GM12878 (cell line): ENCODE measurements around the gene MESP2.

ENCODE experiments used
- EP300 ChIP-seq, 2 experiments: fragments of 150-350 bp in 1 of 2; IDR thresholded peaks; 2 replicates each; pipeline ENCODE4 v1.6.1; 2011 to 2012; ENCODE audit warnings: low read depth in 2 of 2, low read length in 2 of 2, borderline replicate concordance in 1 of 2, improper control_type of control experiment in 1 of 2, inconsistent platforms in 1 of 2; ENCODE audit not compliant: control insufficient read depth in 1 of 2
- ETV6 ChIP-seq, 2 experiments: fragments of 450-650 bp in 1 of 2; IDR thresholded peaks in 1 of 2; conservative IDR thresholded peaks in 1 of 2; 2 replicates each; pipeline ENCODE4 v1.6.1; 2014; ENCODE audit warnings: antibody characterized with exemption in 1 of 2, borderline replicate concordance in 1 of 2, low read depth in 1 of 2, mild to moderate bottlenecking in 1 of 2, moderate library complexity in 1 of 2
- EZH2 ChIP-seq: IDR thresholded peaks from 2 replicates; pipeline ENCODE4 v1.6.1; 2012; ENCODE audit warnings: low read depth, mild to moderate bottlenecking, control low read depth, inconsistent platforms, low read length, borderline replicate concordance; ENCODE audit not compliant: control insufficient read depth
- KLF5 ChIP-seq: fragments of 450-650 bp; IDR thresholded peaks from 2 replicates; pipeline ENCODE4 v1.6.1; 2014; ENCODE audit warnings: mild to moderate bottlenecking; ENCODE audit not compliant: partially characterized antibody
- NR2C2 ChIP-seq: IDR thresholded peaks from 2 replicates; pipeline ENCODE4 v1.6.1; 2011; ENCODE audit warnings: borderline replicate concordance, low read depth; ENCODE audit not compliant: control insufficient read depth, insufficient read length
- NRF1 ChIP-seq: conservative IDR thresholded peaks from 2 replicates; pipeline ENCODE4 v1.6.1; 2011; ENCODE audit warnings: mild to moderate bottlenecking, low read depth, low read length, improper control_type of control experiment
- PML ChIP-seq: IDR thresholded peaks from 2 replicates; pipeline ENCODE4 v1.6.1; 2012; ENCODE audit warnings: low read length, inconsistent platforms
- POLR2A ChIP-seq: IDR thresholded peaks from 2 replicates; pipeline ENCODE4 v1.6.1; 2011; ENCODE audit warnings: low read depth, mild to moderate bottlenecking, low read length
- POLR2AphosphoS5 ChIP-seq: IDR thresholded peaks from 2 replicates; pipeline ENCODE4 v1.6.1; 2011; ENCODE audit warnings: mild to moderate bottlenecking, low read length, inconsistent platforms
- SMAD1 ChIP-seq: fragments of 450-650 bp; IDR thresholded peaks from 2 replicates; pipeline ENCODE4 v1.6.1; 2018; ENCODE audit warnings: mild to moderate bottlenecking, low read depth; ENCODE audit not compliant: partially characterized antibody
- TAF1 ChIP-seq: IDR thresholded peaks from 2 replicates; pipeline ENCODE4 v1.6.1; 2011; ENCODE audit warnings: mild to moderate bottlenecking, low read depth, low read length, borderline replicate concordance
- TF ChIP-seq, protein P1 (sequence below), 3 experiments: IDR thresholded peaks in 2 of 3; conservative IDR thresholded peaks in 1 of 3; 2 replicates each; pipeline ENCODE4 v1.5.1; 2011; ENCODE audit warnings: low read depth in 3 of 3, low read length in 3 of 3, mild to moderate bottlenecking in 3 of 3, control low read depth in 2 of 3, moderate library complexity in 2 of 3, inconsistent platforms in 1 of 3, mixed read lengths in 1 of 3; ENCODE audit not compliant: control insufficient read depth in 2 of 3, insufficient read depth in 1 of 3; ENCODE audit errors: extremely low read depth in 1 of 3
- TF ChIP-seq, protein P2 (sequence below): fragments of 450-650 bp; IDR thresholded peaks from 2 replicates; pipeline ENCODE4 v1.6.1; 2017; ENCODE audit warnings: mild to moderate bottlenecking
- TF ChIP-seq, protein P3 (sequence below): fragments of 450-650 bp; formaldehyde crosslinking; IDR thresholded peaks from 2 replicates; pipeline ENCODE4 v1.4.0; 2020; ENCODE audit warnings: mild to moderate bottlenecking, moderate library complexity

DNA sequence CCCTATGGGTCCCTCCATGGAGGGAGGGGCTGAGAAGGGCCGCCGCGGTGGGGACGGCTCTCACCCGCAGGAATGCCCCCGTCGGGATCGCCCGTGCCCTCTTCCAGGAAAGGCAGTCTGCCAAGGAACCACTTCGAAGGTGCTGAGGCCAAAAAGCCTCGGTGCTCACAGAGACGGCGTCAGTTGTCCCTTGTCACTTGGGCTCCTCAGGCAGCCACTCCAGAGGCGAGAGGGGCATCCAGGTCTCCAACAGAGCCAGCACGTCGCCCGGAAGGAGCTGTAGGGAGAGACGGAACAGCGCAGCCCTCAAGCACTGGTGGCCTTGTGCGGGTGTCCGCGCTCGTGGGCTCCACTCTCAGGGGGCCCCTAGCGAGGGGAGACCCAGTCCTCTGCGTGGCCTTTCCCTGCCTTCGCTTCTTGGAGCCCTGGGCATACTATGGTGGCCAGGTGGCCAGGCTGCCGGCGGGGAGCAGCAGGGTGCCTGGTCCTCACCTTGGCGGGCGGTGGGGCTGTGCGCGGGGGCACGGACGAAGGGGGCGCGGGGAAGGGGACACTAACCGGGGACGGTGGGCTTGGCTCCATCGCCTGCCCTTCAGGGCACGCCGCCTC is 26.1 kb upstream of the MESP2 start:
- no peak for TF ChIP-seq NR2C2
- TF ChIP-seq, protein P1, sequence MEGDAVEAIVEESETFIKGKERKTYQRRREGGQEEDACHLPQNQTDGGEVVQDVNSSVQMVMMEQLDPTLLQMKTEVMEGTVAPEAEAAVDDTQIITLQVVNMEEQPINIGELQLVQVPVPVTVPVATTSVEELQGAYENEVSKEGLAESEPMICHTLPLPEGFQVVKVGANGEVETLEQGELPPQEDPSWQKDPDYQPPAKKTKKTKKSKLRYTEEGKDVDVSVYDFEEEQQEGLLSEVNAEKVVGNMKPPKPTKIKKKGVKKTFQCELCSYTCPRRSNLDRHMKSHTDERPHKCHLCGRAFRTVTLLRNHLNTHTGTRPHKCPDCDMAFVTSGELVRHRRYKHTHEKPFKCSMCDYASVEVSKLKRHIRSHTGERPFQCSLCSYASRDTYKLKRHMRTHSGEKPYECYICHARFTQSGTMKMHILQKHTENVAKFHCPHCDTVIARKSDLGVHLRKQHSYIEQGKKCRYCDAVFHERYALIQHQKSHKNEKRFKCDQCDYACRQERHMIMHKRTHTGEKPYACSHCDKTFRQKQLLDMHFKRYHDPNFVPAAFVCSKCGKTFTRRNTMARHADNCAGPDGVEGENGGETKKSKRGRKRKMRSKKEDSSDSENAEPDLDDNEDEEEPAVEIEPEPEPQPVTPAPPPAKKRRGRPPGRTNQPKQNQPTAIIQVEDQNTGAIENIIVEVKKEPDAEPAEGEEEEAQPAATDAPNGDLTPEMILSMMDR (IDR thresholded peaks at IDR 0.05 in 2 of 3, conservative IDR thresholded peaks at IDR 0.05 in 1 of 3; ENCODE audit: control insufficient read depth in 2 of 3, extremely low read depth in 1 of 3, insufficient read depth in 1 of 3, low read depth in 3 of 3, low read length in 3 of 3): no peak
- no peak for TF ChIP-seq POLR2AphosphoS5
- no peak for TF ChIP-seq TAF1
- TF ChIP-seq POLR2A: no peak
- no peak for TF ChIP-seq SMAD1
- TF ChIP-seq EZH2: no peak
- no peak for TF ChIP-seq NRF1
- TF ChIP-seq EP300 (IDR thresholded peaks at IDR 0.05; ENCODE audit: borderline replicate concordance in 1 of 2, control insufficient read depth in 1 of 2, low read depth in 2 of 2, low read length in 2 of 2): no peak
- TF ChIP-seq, protein P2, sequence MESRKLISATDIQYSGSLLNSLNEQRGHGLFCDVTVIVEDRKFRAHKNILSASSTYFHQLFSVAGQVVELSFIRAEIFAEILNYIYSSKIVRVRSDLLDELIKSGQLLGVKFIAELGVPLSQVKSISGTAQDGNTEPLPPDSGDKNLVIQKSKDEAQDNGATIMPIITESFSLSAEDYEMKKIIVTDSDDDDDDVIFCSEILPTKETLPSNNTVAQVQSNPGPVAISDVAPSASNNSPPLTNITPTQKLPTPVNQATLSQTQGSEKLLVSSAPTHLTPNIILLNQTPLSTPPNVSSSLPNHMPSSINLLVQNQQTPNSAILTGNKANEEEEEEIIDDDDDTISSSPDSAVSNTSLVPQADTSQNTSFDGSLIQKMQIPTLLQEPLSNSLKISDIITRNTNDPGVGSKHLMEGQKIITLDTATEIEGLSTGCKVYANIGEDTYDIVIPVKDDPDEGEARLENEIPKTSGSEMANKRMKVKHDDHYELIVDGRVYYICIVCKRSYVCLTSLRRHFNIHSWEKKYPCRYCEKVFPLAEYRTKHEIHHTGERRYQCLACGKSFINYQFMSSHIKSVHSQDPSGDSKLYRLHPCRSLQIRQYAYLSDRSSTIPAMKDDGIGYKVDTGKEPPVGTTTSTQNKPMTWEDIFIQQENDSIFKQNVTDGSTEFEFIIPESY: no peak
- no peak for TF ChIP-seq PML
- TF ChIP-seq KLF5: no peak
- TF ChIP-seq ETV6 (conservative IDR thresholded peaks at IDR 0.05 in 1 of 2, IDR thresholded peaks at IDR 0.05 in 1 of 2; ENCODE audit: borderline replicate concordance in 1 of 2, low read depth in 1 of 2): no peak
- TF ChIP-seq, protein P3, sequence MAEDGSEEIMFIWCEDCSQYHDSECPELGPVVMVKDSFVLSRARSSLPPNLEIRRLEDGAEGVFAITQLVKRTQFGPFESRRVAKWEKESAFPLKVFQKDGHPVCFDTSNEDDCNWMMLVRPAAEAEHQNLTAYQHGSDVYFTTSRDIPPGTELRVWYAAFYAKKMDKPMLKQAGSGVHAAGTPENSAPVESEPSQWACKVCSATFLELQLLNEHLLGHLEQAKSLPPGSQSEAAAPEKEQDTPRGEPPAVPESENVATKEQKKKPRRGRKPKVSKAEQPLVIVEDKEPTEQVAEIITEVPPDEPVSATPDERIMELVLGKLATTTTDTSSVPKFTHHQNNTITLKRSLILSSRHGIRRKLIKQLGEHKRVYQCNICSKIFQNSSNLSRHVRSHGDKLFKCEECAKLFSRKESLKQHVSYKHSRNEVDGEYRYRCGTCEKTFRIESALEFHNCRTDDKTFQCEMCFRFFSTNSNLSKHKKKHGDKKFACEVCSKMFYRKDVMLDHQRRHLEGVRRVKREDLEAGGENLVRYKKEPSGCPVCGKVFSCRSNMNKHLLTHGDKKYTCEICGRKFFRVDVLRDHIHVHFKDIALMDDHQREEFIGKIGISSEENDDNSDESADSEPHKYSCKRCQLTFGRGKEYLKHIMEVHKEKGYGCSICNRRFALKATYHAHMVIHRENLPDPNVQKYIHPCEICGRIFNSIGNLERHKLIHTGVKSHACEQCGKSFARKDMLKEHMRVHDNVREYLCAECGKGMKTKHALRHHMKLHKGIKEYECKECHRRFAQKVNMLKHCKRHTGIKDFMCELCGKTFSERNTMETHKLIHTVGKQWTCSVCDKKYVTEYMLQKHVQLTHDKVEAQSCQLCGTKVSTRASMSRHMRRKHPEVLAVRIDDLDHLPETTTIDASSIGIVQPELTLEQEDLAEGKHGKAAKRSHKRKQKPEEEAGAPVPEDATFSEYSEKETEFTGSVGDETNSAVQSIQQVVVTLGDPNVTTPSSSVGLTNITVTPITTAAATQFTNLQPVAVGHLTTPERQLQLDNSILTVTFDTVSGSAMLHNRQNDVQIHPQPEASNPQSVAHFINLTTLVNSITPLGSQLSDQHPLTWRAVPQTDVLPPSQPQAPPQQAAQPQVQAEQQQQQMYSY (CRISPR knock-in tag): no peak
